ENCODE measurements around the gene TPM1.
A peak's percentile ranks its signal among the peaks of the same experiment; 100 is the strongest.

The TPM1 gene

DNA sequence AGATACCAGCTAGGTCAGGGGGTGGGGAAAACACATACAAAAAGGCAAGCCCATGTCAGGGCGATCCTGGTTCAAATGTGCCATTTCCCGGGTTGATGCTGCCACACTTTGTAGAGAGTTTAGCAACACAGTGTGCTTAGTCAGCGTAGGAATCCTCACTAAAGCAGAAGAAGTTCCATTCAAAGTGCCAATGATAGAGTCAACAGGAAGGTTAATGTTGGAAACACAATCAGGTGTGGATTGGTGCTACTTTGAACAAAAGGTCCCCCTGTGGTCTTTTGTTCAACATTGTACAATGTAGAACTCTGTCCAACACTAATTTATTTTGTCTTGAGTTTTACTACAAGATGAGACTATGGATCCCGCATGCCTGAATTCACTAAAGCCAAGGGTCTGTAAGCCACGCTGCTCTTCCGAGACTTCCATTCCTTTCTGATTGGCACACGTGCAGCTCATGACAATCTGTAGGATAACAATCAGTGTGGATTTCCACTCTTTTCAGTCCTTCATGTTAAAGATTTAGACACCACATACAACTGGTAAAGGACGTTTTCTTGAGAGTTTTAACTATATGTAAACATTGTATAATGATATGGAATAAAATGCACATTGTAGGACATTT lies 28.9 kb downstream of the TPM1 start:
- H3K4me3 ChIP-seq (ENCODE audit: control insufficient read depth, low read depth, low read length), result no peak overlapping the region
- TF ChIP-seq, protein P1, sequence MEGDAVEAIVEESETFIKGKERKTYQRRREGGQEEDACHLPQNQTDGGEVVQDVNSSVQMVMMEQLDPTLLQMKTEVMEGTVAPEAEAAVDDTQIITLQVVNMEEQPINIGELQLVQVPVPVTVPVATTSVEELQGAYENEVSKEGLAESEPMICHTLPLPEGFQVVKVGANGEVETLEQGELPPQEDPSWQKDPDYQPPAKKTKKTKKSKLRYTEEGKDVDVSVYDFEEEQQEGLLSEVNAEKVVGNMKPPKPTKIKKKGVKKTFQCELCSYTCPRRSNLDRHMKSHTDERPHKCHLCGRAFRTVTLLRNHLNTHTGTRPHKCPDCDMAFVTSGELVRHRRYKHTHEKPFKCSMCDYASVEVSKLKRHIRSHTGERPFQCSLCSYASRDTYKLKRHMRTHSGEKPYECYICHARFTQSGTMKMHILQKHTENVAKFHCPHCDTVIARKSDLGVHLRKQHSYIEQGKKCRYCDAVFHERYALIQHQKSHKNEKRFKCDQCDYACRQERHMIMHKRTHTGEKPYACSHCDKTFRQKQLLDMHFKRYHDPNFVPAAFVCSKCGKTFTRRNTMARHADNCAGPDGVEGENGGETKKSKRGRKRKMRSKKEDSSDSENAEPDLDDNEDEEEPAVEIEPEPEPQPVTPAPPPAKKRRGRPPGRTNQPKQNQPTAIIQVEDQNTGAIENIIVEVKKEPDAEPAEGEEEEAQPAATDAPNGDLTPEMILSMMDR (conservative IDR thresholded peaks at IDR 0.05; ENCODE audit: control insufficient read depth, insufficient read depth, low read depth, low read length), result no peak
- no peak for DNase-seq (ENCODE audit: low read depth)

DNA sequence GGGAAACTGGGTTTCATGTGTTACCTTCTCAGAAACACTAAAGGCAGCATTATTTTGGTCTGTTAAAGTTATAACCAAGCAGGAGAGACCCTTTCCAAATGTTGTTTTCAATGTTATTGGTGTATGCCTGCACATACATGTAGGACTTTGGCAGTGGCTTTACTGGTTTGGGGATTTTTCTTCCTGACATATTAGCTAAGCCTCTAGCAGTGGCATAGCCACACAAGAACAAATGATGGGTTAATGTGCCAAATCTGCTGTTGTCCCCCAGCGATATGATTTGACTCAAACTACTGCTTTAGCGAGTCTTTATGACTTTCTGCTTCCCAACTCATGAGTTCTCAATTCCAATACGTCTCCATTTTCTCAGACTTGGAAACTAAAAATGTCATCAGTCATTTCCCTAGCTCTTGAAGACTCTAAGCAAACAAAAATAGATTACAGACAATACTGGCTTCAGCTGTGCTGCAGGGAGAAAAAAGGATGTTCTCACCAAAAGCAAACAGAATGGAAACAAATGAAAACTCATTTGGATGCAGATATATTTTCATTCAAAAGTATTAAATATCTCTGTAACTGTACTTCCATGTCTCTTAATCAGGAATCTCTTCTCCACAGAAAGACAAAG lies 29.6 kb downstream of the TPM1 start:
- no peak overlapping the region for H3K4me3 ChIP-seq (ENCODE audit: control insufficient read depth, low read depth, low read length)
- TF ChIP-seq, protein P1 (conservative IDR thresholded peaks at IDR 0.05; ENCODE audit: control insufficient read depth, insufficient read depth, low read depth, low read length), result no peak
- no peak for DNase-seq (ENCODE audit: low read depth)

DNA sequence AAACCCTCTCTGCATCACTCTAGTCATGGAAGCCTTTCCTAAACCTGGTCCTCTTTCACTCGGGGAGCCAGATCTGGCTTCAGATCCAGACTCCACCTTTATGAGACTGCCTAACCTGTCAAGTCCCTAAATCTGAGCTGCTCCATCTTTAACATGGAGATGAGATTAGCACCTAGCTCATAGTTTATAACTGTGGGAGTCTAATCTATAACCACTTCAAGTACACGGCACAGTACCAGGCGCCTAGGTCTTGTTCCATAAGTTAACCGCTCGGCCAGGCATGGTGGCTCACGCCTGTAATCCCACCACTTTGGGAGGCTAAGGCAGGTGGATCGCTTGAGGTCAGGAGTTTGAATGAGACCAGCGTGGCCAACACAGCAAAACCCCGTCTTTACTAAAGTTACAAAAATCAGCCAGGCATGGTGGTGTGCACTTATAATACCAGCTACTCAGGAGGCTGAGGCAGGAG lies 30.3 kb downstream of the TPM1 start:
- H3K4me3 ChIP-seq (ENCODE audit: control insufficient read depth, low read depth, low read length), result no peak overlapping the region
- TF ChIP-seq, protein P1 (conservative IDR thresholded peaks at IDR 0.05; ENCODE audit: control insufficient read depth, insufficient read depth, low read depth, low read length), result no peak
- DNase-seq (ENCODE audit: low read depth), result no peak

DNA sequence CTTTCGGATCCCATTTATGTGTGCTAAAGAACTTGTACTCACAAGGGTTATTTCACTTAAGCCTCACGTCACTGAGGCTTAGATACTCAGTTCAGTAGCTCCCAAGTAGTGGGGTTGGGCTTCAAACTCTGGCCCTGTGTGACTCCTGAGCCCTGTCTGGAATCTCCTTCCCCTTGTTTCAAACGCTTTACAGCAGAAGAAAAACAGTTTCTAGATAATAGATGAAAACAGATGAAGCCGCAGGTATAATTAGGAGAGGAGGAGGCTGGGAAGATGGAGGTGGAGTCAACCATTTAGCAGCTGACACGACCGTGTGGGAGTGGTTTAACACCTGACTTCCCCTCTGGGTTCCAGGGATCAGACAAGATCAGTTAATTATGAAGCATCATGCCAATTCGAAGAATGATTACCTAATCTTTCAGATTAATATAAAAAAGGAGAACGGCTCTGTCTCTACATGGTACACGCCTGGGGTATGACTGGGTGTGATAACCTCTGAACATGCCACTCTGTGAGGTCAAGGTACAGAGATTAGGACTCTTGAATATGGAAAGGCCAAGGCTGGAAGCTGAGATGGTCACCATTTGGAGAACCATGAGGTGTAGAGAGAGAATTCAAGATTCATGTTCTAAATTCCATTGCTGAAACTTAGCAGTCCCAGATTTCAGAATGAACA lies 31.1 kb downstream of the TPM1 start:
- TF ChIP-seq, protein P1 (conservative IDR thresholded peaks at IDR 0.05; ENCODE audit: control insufficient read depth, insufficient read depth, low read depth, low read length), result no peak
- no peak overlapping the region for H3K4me3 ChIP-seq (ENCODE audit: control insufficient read depth, low read depth, low read length)
- DNase-seq (ENCODE audit: low read depth), result no peak

DNA sequence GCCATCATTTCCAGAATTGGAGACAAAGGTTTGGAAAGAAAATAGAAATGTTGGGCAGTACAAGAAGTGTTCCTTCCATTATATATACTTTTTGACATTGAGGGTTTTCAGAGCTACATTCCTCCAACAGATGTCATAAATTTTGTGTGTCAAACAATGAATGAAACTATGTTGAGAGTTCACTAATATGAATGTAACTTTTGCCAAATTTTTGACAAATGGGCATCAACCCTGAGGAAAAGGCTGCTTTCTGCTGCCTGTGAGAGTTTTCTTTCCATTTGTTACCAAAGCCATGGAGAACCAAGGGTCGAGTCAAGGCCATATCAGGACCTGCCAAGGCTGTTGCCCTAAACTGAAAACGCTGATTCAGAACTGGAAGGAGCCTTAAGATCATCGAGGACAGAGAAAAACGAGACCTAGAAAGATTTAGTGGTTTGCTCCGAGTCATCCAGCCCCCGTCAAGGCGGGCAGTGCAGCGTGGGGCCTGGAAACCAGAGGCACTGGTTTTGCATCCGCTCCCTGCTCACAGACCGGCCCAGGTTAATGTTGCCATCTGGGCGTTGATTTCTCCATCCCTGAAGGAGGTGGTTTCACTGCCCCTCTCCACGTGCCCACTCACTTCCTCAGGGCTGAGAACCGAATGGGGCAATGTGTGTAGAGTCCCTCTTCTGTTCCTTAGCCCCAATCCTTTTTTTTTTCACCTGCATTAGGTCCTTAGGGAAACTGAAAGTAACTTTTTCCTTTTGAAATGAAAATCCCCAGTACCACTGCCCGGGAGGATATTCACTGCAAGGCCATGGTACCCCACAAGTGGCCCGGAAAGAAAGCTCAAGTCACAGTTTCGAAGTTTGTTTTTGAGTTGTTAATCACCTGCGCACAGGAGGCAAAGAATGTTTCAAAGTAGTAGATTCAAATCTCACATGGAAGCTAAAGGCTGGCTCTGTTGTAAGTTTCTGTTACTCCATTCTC lies 32.8 kb downstream of the TPM1 start:
- peak; percentile 29 for DNase-seq (ENCODE audit: low read depth)
- TF ChIP-seq, protein P1 (conservative IDR thresholded peaks at IDR 0.05; ENCODE audit: control insufficient read depth, insufficient read depth, low read depth, low read length), result no peak
- H3K4me3 ChIP-seq (ENCODE audit: control insufficient read depth, low read depth, low read length), result no peak overlapping the region

Data from fibroblast of mammary gland (primary cell).